K562 (cell line): ENCODE data around the gene STX19. TPM values are rescaled to one million over a fixed set of nuclear protein-coding genes. Genes with fewer than 3 reads are reported as not detected.

Experiments used
- ATAC-seq: fragments of 200-7000 bp; cut with Tn5 transposase; 3 replicates; pipeline ENCODE4 v1.9.1; 2020; ENCODE audit warnings: moderate library complexity
- BruUV-seq: library from RNA; stranded (reverse); fragments of 400-500 nt; replicated peaks from 2 replicates; lab custom pipeline; 2021; lab: Mats Ljungman, UMichigan
- CTCF ChIA-PET: fragments of 300-600 bp; formaldehyde crosslinking; extraction: SDS; loops from one replicate; lab custom pipeline; 2021; ENCODE audit warnings: low intra/inter-chr PET ratio; lab: Yijun Ruan, JAX
- POLR2A ChIA-PET: fragments of 300-600, 350-650 bp; sonication (Branson Sonifier 250); formaldehyde crosslinking; extraction: SDS; loops from one replicate; lab custom pipeline; 2021; ENCODE audit warnings: antibody characterized with exemption, inconsistent platforms; lab: Yijun Ruan, JAX
- DNase-seq, 4 experiments: peaks; one replicate each; pipeline versions ENCODE4 v3.0.0 to v3.0.0-alpha.2; 2011 to 2018; ENCODE audit warnings: low spot score in 3 of 4, mixed read lengths in 3 of 4; ENCODE audit errors: extremely low read depth in 1 of 4
- FAIRE-seq: peaks from 2 replicates; lab custom pipeline; 2011; peaks lifted over from hg19 to GRCh38; lab: Jason Lieb, UNC
- H2AFZ ChIP-seq: 2 replicates; pipeline ENCODE4 v1.6.0; 2011; ENCODE audit warnings: low read depth, low read length, control low read depth, inconsistent platforms
- H3K27ac ChIP-seq: fragments of 200-600 bp; 3 replicates; pipeline ENCODE4 v1.8.0; 2011; ENCODE audit warnings: low read depth, mild to moderate bottlenecking, control low read depth, inconsistent platforms, low read length, moderate library complexity, mixed read lengths; ENCODE audit errors: extremely low read depth
- H3K27me3 ChIP-seq, 2 experiments: fragments of 300-600 bp in 1 of 2; 2 replicates in 1 of 2; 3 replicates in 1 of 2; pipeline versions ENCODE4 v1.6.0 to v1.8.0; 2011; ENCODE audit warnings: inconsistent platforms in 2 of 2, low read length in 2 of 2, mild to moderate bottlenecking in 1 of 2, mixed read lengths in 1 of 2, moderate library complexity in 1 of 2; ENCODE audit not compliant: control insufficient read depth in 2 of 2, insufficient read depth in 2 of 2
- H3K36me3 ChIP-seq: fragments of 300-600 bp; 3 replicates; pipeline ENCODE4 v1.8.0; 2011; ENCODE audit warnings: mild to moderate bottlenecking, low read length, inconsistent platforms; ENCODE audit not compliant: control insufficient read depth, insufficient read depth
- H3K4me1 ChIP-seq, 2 experiments: fragments of 200-600 bp in 1 of 2; replicated peaks in 1 of 2; 2 replicates in 1 of 2; 3 replicates in 1 of 2; pipeline versions ENCODE4 v1.5.1 to v1.8.0; 2011; ENCODE audit warnings: inconsistent platforms in 2 of 2, low read length in 2 of 2, mild to moderate bottlenecking in 1 of 2, mixed read lengths in 1 of 2, moderate library complexity in 1 of 2; ENCODE audit not compliant: control insufficient read depth in 2 of 2, insufficient read depth in 2 of 2
- H3K4me2 ChIP-seq: 2 replicates; pipeline ENCODE4 v1.6.1; 2011; ENCODE audit warnings: low read length, control low read depth, inconsistent platforms, mixed read lengths; ENCODE audit not compliant: insufficient read depth
- H3K4me3 ChIP-seq: fragments of 200-600 bp; sonication (generic), shearing (Covaris generic); 2 replicates; pipeline ENCODE4 v1.5.1; 2016; ENCODE audit warnings: control low read depth, inconsistent platforms
- H3K79me2 ChIP-seq: fragments of 200-600 bp; 3 replicates; pipeline ENCODE4 v1.8.0; 2011; ENCODE audit warnings: low read length, inconsistent platforms; ENCODE audit not compliant: control insufficient read depth, insufficient read depth
- H3K9ac ChIP-seq, 2 experiments: 2 replicates each; pipeline versions ENCODE4 v1.6.0 to v1.6.1; 2011; ENCODE audit warnings: low read depth in 2 of 2, low read length in 2 of 2, control low read depth in 1 of 2, inconsistent platforms in 1 of 2, mild to moderate bottlenecking in 1 of 2, mixed read lengths in 1 of 2; ENCODE audit not compliant: insufficient read depth in 1 of 2
- H3K9me1 ChIP-seq: one replicate; pipeline ENCODE4 v1.6.0; 2011; ENCODE audit warnings: inconsistent platforms, mild to moderate bottlenecking, low read length, moderate library complexity; ENCODE audit not compliant: control insufficient read depth, insufficient read depth
- H3K9me3 ChIP-seq: replicated peaks from 2 replicates; pipeline ENCODE4 v1.5.1; 2011; ENCODE audit warnings: low read depth, low read length, inconsistent platforms; ENCODE audit not compliant: control insufficient read depth, insufficient read depth
- H4K20me1 ChIP-seq: replicated peaks from 2 replicates; pipeline ENCODE4 v1.6.1; 2011; ENCODE audit warnings: low read length, inconsistent platforms, mixed read lengths; ENCODE audit not compliant: control insufficient read depth, insufficient read depth
- HDAC6 ChIP-seq: IDR thresholded peaks from 2 replicates; pipeline ENCODE4 v1.6.1; 2012; ENCODE audit warnings: low read depth, mild to moderate bottlenecking, control low read depth, inconsistent platforms, low read length, moderate library complexity
- HDAC8 ChIP-seq: fragments of 450-650 bp; IDR thresholded peaks from 2 replicates; pipeline ENCODE4 v1.6.1; 2016; ENCODE audit warnings: mild to moderate bottlenecking, missing genetic modification characterization, moderate library complexity, missing compliant biosample characterization
- HNRNPLL ChIP-seq: fragments of 200-400 bp; formaldehyde crosslinking; IDR thresholded peaks from 2 replicates; pipeline ENCODE4 v1.6.1; 2017; ENCODE audit warnings: low read length, low read depth, mild to moderate bottlenecking; ENCODE audit not compliant: poor library complexity, severe bottlenecking
- L3MBTL2 ChIP-seq: fragments of 450-650 bp; IDR thresholded peaks from 2 replicates; pipeline ENCODE4 v1.6.1; 2016; ENCODE audit warnings: mild to moderate bottlenecking, moderate library complexity
- LEF1 ChIP-seq: fragments of 450-650 bp; IDR thresholded peaks from 2 replicates; pipeline ENCODE4 v1.6.1; 2016; ENCODE audit warnings: mild to moderate bottlenecking
- MECOM ChIP-seq: fragments of 250-450 bp; sonication (Bioruptor Pico); IDR thresholded peaks from 2 replicates; pipeline ENCODE4 v1.8.0; 2022; ENCODE audit warnings: inconsistent platforms
- MLX ChIP-seq, 2 experiments: fragments of 450-650 bp in 1 of 2; sonication (generic) in 1 of 2; formaldehyde crosslinking; conservative IDR thresholded peaks; 2 replicates each; pipeline versions ENCODE4 v1.4.0 to v1.8.1; 2020 to 2022; ENCODE audit warnings: mild to moderate bottlenecking in 1 of 2, missing genetic modification reagents in 1 of 2
- MTA3 ChIP-seq: fragments of 450-650 bp; formaldehyde crosslinking; IDR thresholded peaks from 2 replicates; pipeline ENCODE4 v1.6.1; 2017; ENCODE audit warnings: mild to moderate bottlenecking, borderline replicate concordance
- PYGO2 ChIP-seq: fragments of 450-650 bp; IDR thresholded peaks from 2 replicates; pipeline ENCODE4 v1.6.1; 2016; ENCODE audit warnings: mild to moderate bottlenecking, missing genetic modification characterization, moderate library complexity, missing compliant biosample characterization
- RBM39 ChIP-seq: fragments of 200-400 bp; formaldehyde crosslinking; optimal IDR thresholded peaks from 2 replicates; pipeline ENCODE3; 2018; ENCODE audit warnings: low read depth, low read length
- RFX7 ChIP-seq: fragments of 250-450 bp; sonication (Bioruptor Pico); IDR thresholded peaks from 2 replicates; pipeline ENCODE4 v1.5.1; 2021; ENCODE audit warnings: mild to moderate bottlenecking
- TEAD1 ChIP-seq, 2 experiments: fragments of 450-650 bp in 1 of 2; sonication (generic) in 1 of 2; formaldehyde crosslinking; IDR thresholded peaks; 2 replicates each; pipeline versions ENCODE4 v1.4.0 to v1.8.0; 2020 to 2022; ENCODE audit warnings: mild to moderate bottlenecking in 2 of 2, missing genetic modification reagents in 1 of 2
- THRB ChIP-seq: fragments of 450-650 bp; formaldehyde crosslinking; conservative IDR thresholded peaks from 2 replicates; pipeline ENCODE4 v1.4.0; 2022; ENCODE audit warnings: mild to moderate bottlenecking, missing genetic modification characterization
- ZNF75A ChIP-seq: fragments of 450-650 bp; formaldehyde crosslinking; IDR thresholded peaks from 2 replicates; pipeline ENCODE4 v1.4.0; 2020; ENCODE audit warnings: mild to moderate bottlenecking
- WGBS: fragments of 100-300 bp; shearing (Covaris generic); methylation state at CpG from one replicate; pipeline ENCODE4 v1.1.6; 2016; ENCODE audit warnings: low coverage, mixed read lengths; ENCODE audit not compliant: insufficient coverage; ENCODE audit errors: missing lambda C conversion rate; 5-methylcytosine and 5-hydroxymethylcytosine counted together
- in situ Hi-C: fragments of 300-500 bp; cut with MboI; formaldehyde crosslinking; loops from 4 replicates; pipeline ENCODE4 v1.15.0; 2018; ENCODE audit warnings: inconsistent platforms, mixed read lengths
- intact Hi-C: fragments of 100-400 bp; cut with micrococcal nuclease; formaldehyde crosslinking; loops from 2 replicates; pipeline ENCODE4 v1.14.2; 2022
- polyA plus RNA-seq, 8 experiments: library from polyadenylated mRNA; depleted of rRNA in 4 of 8; stranded (reverse) in 5 of 8; unstranded in 3 of 8; fragments of >200 nt; fragmentation: Nextera tagmentation in 2 of 8; fragmentation: Illumina TruSeq in 1 of 8; extraction: Ambion mirVana in 2 of 8; extraction: Trizol in 1 of 8; gene quantifications; 2 replicates each; pipeline versions ENCODE4 v1.2.1 to v1.2.3, GENCODE V29; 2011 to 2014; ENCODE audit warnings: inconsistent platforms in 1 of 8, missing spikeins in 1 of 8
- total RNA-seq, 7 experiments: library from RNA; depleted of rRNA in 6 of 7; stranded (reverse); fragments of >200 nt in 6 of 7; fragmentation: Illumina TruSeq in 2 of 7; extraction: Trizol in 2 of 7; gene quantifications; 2 replicates each; pipeline versions ENCODE4 v1.2.1 to v1.2.3, GENCODE V29; 2011 to 2021; ENCODE audit warnings: low replicate concordance in 1 of 7

STX19 gene
- total and polyA plus RNA-seq, 9 of the 15 experiments (the other 6 are each of a cell fraction or from before 2014, with no cell fraction given): 0.04 TPM; not detected in 8

GRCh38 chr3:93992207-93992606, 36.2 kb downstream of the STX19 start (continued):
- no peak for TF ChIP-seq THRB (CRISPR knock-in tag)

- no peak for ATAC-seq
- WGBS: 65% methylated on average over 2 of the region's 2 CpGs
- in situ Hi-C loops (no loop called here), intact Hi-C loops (no loop called here)
- CTCF ChIA-PET: no interaction called here
- Histone ChIP-seq H3K36me3 (no peaks in the 10 kb centered on the region; the same call in 2 of the 3 replicates), H3K9me1 (no peaks in the 10 kb centered on the region), H3K9ac (no peak overlapping the region), H3K27ac (no peak overlapping the region), H3K4me3 (no peak overlapping the region), H2AFZ (no peak overlapping the region), H3K79me2 (peaks cover 56% of the 10 kb centered on the region), H3K9me3 (no peaks in the 10 kb centered on the region), H3K4me1 (peaks cover 2 to 6% of the 10 kb centered on the region in 2 experiments; a peak in 2 of 5 replicates), H3K4me2 (no peak overlapping the region), H4K20me1 (no peaks in the 10 kb centered on the region), H3K27me3 (no peaks in the 10 kb centered on the region)
- FAIRE-seq: no peak
- no TSS peak for BruUV-seq
- DNase-seq: no peak
- TF ChIP-seq LEF1: no peak
- POLR2A ChIA-PET: no interaction called here
Measured at GRCh38 chr3:93991631-93992030, 36.8 kb downstream of the STX19 start.

- ATAC-seq (no peak), FAIRE-seq (no peak), DNase-seq (no peak)
- Histone ChIP-seq H2AFZ (no peak overlapping the region), H3K4me2 (no peak overlapping the region), H3K79me2 (peaks cover 72% of the 10 kb centered on the region), H3K27me3 (no peaks in the 10 kb centered on the region), H3K9ac (no peak overlapping the region), H4K20me1 (no peaks in the 10 kb centered on the region), H3K9me1 (no peaks in the 10 kb centered on the region), H3K9me3 (no peaks in the 10 kb centered on the region), H3K4me3 (no peak overlapping the region), H3K27ac (no peak overlapping the region), H3K36me3 (no peaks in the 10 kb centered on the region), H3K4me1 (peaks cover 2 to 6% of the 10 kb centered on the region in 2 experiments; a peak in 2 of 5 replicates)
- intact Hi-C loops (no loop called here), in situ Hi-C loops (no loop called here)
- ChIA-PET CTCF (no interaction called here), POLR2A (interaction anchor here (0.7 to 1.0 kb wide), 2 partner anchors 12 to 39 kb away, joined by 3 read pairs; no protein-coding TSS in a partner anchor)
- WGBS: 76% methylated on average over 3 of the region's 3 CpGs
- BruUV-seq: no TSS peak
- TF ChIP-seq MECOM (CRISPR knock-in tag) (no peak), ZNF75A (CRISPR knock-in tag) (no peak), RFX7 (CRISPR knock-in tag) (no peak), RBM39 (no peak), HDAC8 (tag) (no peak), L3MBTL2 (no peak), MLX (CRISPR knock-in tag; conservative IDR thresholded peaks at IDR 0.05) (no peak), MTA3 (no peak), HNRNPLL (no peak), TEAD1 (CRISPR knock-in tag; IDR thresholded peaks at IDR 0.05) (no peak), HDAC6 (no peak), PYGO2 (tag) (no peak)
Measured at GRCh38 chr3:93989241-93989640, 39.2 kb downstream of the STX19 start.
